CD4-positive, alpha-beta T cell treated with Interleukin-15 for 1 hour (primary cell): Measurements from ENCODE around the gene RASGRP4.
"Not testable (repeated sequence)": the region's sequence is repeated elsewhere in the genome, so short reads cannot be mapped to it uniquely, and the experiment has no call there.

ENCODE experiments used
- DNase-seq: peaks from one replicate; pipeline ENCODE4 v3.0.0-alpha.2; 2020

The RASGRP4 gene

GRCh38 chr19:38367041-38367440, 59.0 kb downstream of the RASGRP4 start:
- no peak for DNase-seq

- not testable (repeated sequence) for DNase-seq
These were observed 62.9 kb downstream of the RASGRP4 start for GRCh38 chr19:38362946-38363688.

- DNase-seq: peak; percentile 71
These were observed 63.7 kb downstream of the RASGRP4 start for GRCh38 chr19:38362076-38362945.

- peak; percentile 65 for DNase-seq
These were observed 64.4 kb downstream of the RASGRP4 start for GRCh38 chr19:38361633-38362075.

DNA sequence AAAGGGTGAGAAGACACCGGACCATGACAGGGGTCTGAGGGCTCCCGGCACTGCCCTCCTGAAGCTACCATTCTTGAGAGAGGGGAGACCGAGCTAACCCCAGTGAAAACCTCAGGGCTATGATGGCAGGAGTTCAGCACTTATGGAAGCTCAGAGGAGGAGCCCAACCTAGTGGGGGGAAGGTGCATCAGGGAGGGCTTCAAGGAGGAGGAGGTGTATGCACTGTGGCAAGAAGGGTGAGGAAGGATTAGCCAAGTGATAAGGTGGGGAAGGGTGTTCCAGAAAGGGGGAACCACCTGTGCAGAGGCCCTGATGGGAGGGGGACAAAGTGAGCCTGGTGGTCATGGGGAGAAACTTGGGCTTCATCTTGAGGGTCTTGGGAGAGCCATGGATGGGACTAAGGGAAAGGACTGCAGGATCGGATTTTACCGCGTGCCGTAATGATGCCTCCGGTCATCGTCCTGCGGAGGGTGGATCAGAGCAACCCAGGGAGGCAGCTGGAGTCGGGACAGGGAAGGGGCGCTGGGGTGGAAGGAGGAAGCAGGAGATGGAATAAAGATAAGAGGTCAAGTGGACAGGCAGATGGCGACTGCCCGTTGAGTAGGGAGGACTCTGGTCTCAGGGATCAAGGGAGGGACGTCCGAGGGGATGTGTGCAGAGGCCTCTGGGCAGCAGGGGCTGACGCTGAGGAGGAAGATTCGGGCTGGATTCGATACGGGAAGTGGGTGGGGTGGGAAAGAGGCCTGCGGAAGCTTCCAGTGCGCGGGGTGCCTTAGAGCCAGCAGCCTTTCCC, 65.0 kb downstream of the RASGRP4 start:
- no peak for DNase-seq

GRCh38 chr19:38360351-38360750, 65.7 kb downstream of the RASGRP4 start:
- no peak for DNase-seq

DNA sequence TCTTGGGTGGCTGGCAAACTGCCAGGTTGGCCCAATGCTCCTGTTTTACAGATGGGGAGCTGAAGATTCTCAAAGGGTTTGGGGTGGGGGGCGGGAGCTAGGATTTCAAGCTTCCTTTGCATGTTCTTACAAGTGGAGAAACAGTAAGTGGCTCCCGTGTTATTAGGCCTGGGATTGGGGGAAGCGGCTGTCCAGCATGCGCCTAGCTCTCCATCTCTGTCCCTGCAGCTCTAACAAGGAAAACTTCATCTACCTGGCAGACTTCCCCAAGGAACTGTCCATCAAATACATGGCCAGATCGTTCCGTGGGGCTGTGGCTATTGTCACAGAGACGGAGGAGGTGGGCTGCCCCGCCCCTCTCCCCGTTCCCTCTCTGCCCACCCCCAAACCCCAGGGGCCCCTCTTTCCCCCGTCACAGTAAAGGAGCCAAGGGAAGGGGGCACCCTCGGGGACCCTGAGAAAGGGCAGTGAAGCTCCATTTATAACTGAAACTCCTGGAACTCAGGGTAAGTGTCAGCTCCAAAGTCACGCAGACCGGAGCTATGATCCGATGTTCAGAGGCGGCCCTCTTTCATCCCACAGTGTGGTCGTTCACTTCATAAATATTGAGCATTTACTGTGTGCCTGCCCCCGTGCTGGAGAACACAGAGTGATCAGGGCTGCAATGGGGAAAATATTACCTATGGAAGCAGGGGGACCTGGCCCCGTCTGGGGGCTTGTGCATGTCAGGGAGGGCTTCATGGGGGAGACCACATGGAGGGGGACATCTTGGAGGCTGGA, 66.6 kb downstream of the RASGRP4 start:
- no peak for DNase-seq
